Measurements from ENCODE around the gene RSU1. TPM values are rescaled to one million over a fixed set of nuclear protein-coding genes. Genes with fewer than 3 reads are reported as not detected.

Gene RSU1
- total RNA-seq, 1 donor, result 94.1 TPM

GRCh38 chr10:16776896-16777295 lies 40.3 kb downstream of the RSU1 start:
- no peaks in the 10 kb centered on the region for H3K9me3 ChIP-seq (ENCODE audit: low read depth, low read length)
- peak overlapping the region; percentile 79 for H3K4me2 ChIP-seq (ENCODE audit: insufficient read depth, low read length)
- H3K27ac ChIP-seq (ENCODE audit: low read depth, low read length), result peak overlapping the region; percentile 71
- TF ChIP-seq, protein P1, sequence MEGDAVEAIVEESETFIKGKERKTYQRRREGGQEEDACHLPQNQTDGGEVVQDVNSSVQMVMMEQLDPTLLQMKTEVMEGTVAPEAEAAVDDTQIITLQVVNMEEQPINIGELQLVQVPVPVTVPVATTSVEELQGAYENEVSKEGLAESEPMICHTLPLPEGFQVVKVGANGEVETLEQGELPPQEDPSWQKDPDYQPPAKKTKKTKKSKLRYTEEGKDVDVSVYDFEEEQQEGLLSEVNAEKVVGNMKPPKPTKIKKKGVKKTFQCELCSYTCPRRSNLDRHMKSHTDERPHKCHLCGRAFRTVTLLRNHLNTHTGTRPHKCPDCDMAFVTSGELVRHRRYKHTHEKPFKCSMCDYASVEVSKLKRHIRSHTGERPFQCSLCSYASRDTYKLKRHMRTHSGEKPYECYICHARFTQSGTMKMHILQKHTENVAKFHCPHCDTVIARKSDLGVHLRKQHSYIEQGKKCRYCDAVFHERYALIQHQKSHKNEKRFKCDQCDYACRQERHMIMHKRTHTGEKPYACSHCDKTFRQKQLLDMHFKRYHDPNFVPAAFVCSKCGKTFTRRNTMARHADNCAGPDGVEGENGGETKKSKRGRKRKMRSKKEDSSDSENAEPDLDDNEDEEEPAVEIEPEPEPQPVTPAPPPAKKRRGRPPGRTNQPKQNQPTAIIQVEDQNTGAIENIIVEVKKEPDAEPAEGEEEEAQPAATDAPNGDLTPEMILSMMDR (IDR thresholded peaks at IDR 0.05; ENCODE audit: extremely low read depth, low read depth, low read length), result no peak
- H2AFZ ChIP-seq (ENCODE audit: low read length), result no peak overlapping the region
- H3K36me3 ChIP-seq (ENCODE audit: insufficient read depth, low read length), result peaks cover 8% of the 10 kb centered on the region
- peaks cover 4% of the 10 kb centered on the region for H3K4me1 ChIP-seq (ENCODE audit: insufficient read depth, low read length)
- no peaks in the 10 kb centered on the region for H3K27me3 ChIP-seq (ENCODE audit: insufficient read depth, low read length)
- peak; percentile 68 for DNase-seq (ENCODE audit: insufficient read length, low spot score, missing footprints)
- H3K4me3 ChIP-seq (ENCODE audit: insufficient read depth, low read length), result no peak overlapping the region
- peaks cover 17% of the 10 kb centered on the region for H3K79me2 ChIP-seq (ENCODE audit: insufficient read depth, low read length)
- H4K20me1 ChIP-seq (ENCODE audit: insufficient read depth, low read length), result peaks cover 14% of the 10 kb centered on the region

- peaks cover 26% of the 10 kb centered on the region for H4K20me1 ChIP-seq (ENCODE audit: insufficient read depth, low read length)
- no peak overlapping the region for H3K4me2 ChIP-seq (ENCODE audit: insufficient read depth, low read length)
- peaks cover 32% of the 10 kb centered on the region for H3K79me2 ChIP-seq (ENCODE audit: insufficient read depth, low read length)
- H3K4me3 ChIP-seq (ENCODE audit: insufficient read depth, low read length), result no peak overlapping the region
- no peaks in the 10 kb centered on the region for H3K36me3 ChIP-seq (ENCODE audit: insufficient read depth, low read length)
- H2AFZ ChIP-seq (ENCODE audit: low read length), result no peak overlapping the region
- DNase-seq (ENCODE audit: insufficient read length, low spot score, missing footprints), result no peak
- no peaks in the 10 kb centered on the region for H3K9me3 ChIP-seq (ENCODE audit: low read depth, low read length)
- peaks cover 4% of the 10 kb centered on the region for H3K4me1 ChIP-seq (ENCODE audit: insufficient read depth, low read length)
- H3K27me3 ChIP-seq (ENCODE audit: insufficient read depth, low read length), result no peaks in the 10 kb centered on the region
- TF ChIP-seq, protein P1 (IDR thresholded peaks at IDR 0.05; ENCODE audit: extremely low read depth, low read depth, low read length), result no peak
- H3K27ac ChIP-seq (ENCODE audit: low read depth, low read length), result no peak overlapping the region
Measured at GRCh38 chr10:16773334-16773733, 43.9 kb downstream of the RSU1 start.

- no peaks in the 10 kb centered on the region for H3K27me3 ChIP-seq (ENCODE audit: insufficient read depth, low read length)
- no peak overlapping the region for H2AFZ ChIP-seq (ENCODE audit: low read length)
- DNase-seq (ENCODE audit: insufficient read length, low spot score, missing footprints), result peak; percentile 42
- H4K20me1 ChIP-seq (ENCODE audit: insufficient read depth, low read length), result peaks cover 23% of the 10 kb centered on the region
- H3K9me3 ChIP-seq (ENCODE audit: low read depth, low read length), result no peaks in the 10 kb centered on the region
- H3K4me3 ChIP-seq (ENCODE audit: insufficient read depth, low read length), result no peak overlapping the region
- H3K36me3 ChIP-seq (ENCODE audit: insufficient read depth, low read length), result no peaks in the 10 kb centered on the region
- H3K79me2 ChIP-seq (ENCODE audit: insufficient read depth, low read length), result peaks cover 38% of the 10 kb centered on the region
- TF ChIP-seq, protein P1 (IDR thresholded peaks at IDR 0.05; ENCODE audit: extremely low read depth, low read depth, low read length), result no peak
- H3K4me1 ChIP-seq (ENCODE audit: insufficient read depth, low read length), result no peaks in the 10 kb centered on the region
- no peak overlapping the region for H3K4me2 ChIP-seq (ENCODE audit: insufficient read depth, low read length)
- no peak overlapping the region for H3K27ac ChIP-seq (ENCODE audit: low read depth, low read length)
Measured at GRCh38 chr10:16770670-16771069, 46.6 kb downstream of the RSU1 start.

DNA sequence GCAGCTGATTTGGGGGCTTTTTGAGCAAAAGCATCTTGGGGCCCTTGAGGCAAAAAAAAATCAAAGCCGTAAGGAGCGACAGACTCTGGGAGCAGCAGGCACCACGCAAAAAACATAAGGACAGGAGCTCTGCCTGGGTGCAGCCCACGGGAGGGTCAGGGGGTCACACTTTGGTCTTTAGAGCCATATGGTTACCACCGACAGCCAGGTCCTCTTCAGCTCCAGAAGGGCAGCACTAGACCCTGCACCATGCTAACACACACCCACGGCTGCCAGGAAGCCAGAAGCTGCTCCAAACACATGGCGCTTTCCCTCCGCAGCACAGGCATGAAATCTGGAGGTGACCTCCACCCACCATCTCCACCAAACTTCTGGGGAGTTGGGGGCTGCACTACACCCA lies 47.1 kb downstream of the RSU1 start:
- Histone ChIP-seq H2AFZ (ENCODE audit: low read length) (no peak overlapping the region), H3K36me3 (ENCODE audit: insufficient read depth, low read length) (no peaks in the 10 kb centered on the region), H3K27ac (ENCODE audit: low read depth, low read length) (no peak overlapping the region), H3K9me3 (ENCODE audit: low read depth, low read length) (no peaks in the 10 kb centered on the region), H3K4me3 (ENCODE audit: insufficient read depth, low read length) (no peak overlapping the region), H3K27me3 (ENCODE audit: insufficient read depth, low read length) (no peaks in the 10 kb centered on the region), H3K79me2 (ENCODE audit: insufficient read depth, low read length) (peaks cover 38% of the 10 kb centered on the region), H3K4me1 (ENCODE audit: insufficient read depth, low read length) (no peaks in the 10 kb centered on the region), H4K20me1 (ENCODE audit: insufficient read depth, low read length) (peaks cover 23% of the 10 kb centered on the region), H3K4me2 (ENCODE audit: insufficient read depth, low read length) (no peak overlapping the region)
- no peak for DNase-seq (ENCODE audit: insufficient read length, low spot score, missing footprints)
- TF ChIP-seq, protein P1 (IDR thresholded peaks at IDR 0.05; ENCODE audit: extremely low read depth, low read depth, low read length), result no peak
